DOHH2 (cell line): ENCODE results near the gene PGAM4.

Experiments
- EZH2phosphoT487 ChIP-seq: fragments of 200-600 bp; sonication (generic); IDR thresholded peaks from 2 replicates; pipeline ENCODE4 v1.6.1; 2017; ENCODE audit warnings: borderline replicate concordance, mild to moderate bottlenecking, antibody characterized with exemption, low read length, moderate library complexity, mixed read lengths
- TF ChIP-seq, protein P1 (sequence below): fragments of 200-600 bp; sonication (generic); IDR thresholded peaks from one replicate; pipeline ENCODE4 v1.5.1; 2014; ENCODE audit warnings: antibody characterized with exemption, mild to moderate bottlenecking, low read depth, low read length; ENCODE audit not compliant: poor library complexity, severe bottlenecking

DNA sequence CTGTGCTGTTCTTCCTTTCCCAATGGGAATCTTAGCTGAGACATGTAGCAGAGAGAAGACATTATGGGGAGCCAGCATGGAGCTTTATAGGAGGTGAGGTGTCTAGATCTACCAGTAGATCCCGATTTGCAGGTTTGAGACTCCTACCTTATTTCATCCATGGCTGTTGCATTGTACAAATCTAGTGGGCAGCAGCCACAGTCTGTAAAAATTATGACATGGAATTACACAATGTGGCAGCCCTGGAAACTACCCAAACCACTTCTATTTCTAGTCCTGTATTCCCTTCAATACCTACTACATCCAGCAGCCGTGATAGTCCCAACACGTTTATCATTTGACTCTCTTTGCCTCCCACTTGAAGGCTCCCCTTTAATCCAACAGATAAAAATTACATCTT lies 50.9 kb downstream of the PGAM4 start:
- TF ChIP-seq, protein P1, sequence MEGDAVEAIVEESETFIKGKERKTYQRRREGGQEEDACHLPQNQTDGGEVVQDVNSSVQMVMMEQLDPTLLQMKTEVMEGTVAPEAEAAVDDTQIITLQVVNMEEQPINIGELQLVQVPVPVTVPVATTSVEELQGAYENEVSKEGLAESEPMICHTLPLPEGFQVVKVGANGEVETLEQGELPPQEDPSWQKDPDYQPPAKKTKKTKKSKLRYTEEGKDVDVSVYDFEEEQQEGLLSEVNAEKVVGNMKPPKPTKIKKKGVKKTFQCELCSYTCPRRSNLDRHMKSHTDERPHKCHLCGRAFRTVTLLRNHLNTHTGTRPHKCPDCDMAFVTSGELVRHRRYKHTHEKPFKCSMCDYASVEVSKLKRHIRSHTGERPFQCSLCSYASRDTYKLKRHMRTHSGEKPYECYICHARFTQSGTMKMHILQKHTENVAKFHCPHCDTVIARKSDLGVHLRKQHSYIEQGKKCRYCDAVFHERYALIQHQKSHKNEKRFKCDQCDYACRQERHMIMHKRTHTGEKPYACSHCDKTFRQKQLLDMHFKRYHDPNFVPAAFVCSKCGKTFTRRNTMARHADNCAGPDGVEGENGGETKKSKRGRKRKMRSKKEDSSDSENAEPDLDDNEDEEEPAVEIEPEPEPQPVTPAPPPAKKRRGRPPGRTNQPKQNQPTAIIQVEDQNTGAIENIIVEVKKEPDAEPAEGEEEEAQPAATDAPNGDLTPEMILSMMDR, result no peak
- no peak for TF ChIP-seq EZH2phosphoT487
